Fibroblast of pulmonary artery (primary cell): Measurements from ENCODE around the gene PRDM15.

Experiments used
- DNase-seq: peaks from one replicate; pipeline ENCODE4 v3.0.0-alpha.2; 2010; ENCODE audit warnings: low read depth
- H3K4me3 ChIP-seq: replicated peaks from 2 replicates; pipeline ENCODE4 v1.5.1; 2011; ENCODE audit warnings: low read depth, mild to moderate bottlenecking, control low read depth, low read length, moderate library complexity
- CTCF ChIP-seq: IDR thresholded peaks from 2 replicates; pipeline ENCODE4 v1.5.1; 2011; ENCODE audit warnings: mild to moderate bottlenecking, control low read depth, low read length, inconsistent platforms; ENCODE audit errors: missing control alignments

Gene PRDM15

GRCh38 chr21:41751611-41752011 is 127.5 kb downstream of the PRDM15 start:
- DNase-seq = no peak
- TF ChIP-seq CTCF = no peak
- no peak overlapping the region for H3K4me3 ChIP-seq

DNA sequence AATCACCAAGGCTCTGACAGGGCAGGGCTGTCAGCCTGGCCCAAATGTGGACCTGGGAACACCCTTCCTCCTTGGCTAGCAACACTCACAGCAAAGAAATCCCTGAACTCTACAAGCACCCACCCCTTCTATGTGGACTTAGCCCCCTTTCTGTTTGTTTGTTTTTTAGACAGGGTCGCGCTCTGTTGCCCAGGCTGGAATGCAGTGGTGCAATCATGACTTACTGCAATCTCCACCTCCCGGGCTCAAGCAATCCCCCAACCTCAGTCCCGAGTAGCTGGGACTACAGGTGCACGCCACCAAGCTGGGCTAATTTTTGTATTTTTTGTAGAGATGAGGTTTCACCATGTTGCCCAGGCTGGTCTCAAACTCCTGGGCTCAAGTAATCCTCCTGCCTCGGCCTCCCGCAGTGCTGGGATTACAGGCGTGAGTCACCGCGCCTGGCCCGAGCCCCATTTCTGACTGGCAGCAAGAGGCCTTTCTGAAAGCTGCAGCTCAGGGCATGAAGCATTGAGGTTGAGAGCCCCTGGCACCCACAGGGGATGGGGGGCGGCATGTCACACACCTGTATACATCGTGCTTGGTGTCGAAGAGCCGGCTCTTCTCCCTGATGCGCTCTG is 128.5 kb downstream of the PRDM15 start:
- no peak overlapping the region for H3K4me3 ChIP-seq
- TF ChIP-seq CTCF = no peak
- DNase-seq = no peak

DNA sequence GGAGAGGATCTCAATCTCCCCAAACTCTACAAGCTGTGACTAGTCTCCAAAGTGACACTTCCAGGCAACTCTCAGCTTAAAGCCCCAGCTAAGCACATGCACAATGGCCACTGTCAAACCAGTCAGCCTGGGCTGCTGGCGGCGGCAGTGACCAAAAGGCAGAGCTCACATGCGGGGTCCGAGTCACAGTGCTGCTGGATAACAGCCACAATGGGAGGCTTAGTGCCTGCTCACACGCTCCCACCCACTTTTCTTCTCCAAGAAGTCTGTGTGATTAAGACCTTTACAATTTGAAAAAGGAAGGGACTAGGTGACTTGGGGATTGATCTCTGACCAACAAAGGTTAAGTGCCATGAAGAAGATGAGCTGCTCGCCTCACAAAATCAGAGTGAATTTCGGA is 129.1 kb downstream of the PRDM15 start:
- no peak for DNase-seq
- no peak for TF ChIP-seq CTCF
- no peak overlapping the region for H3K4me3 ChIP-seq

DNA sequence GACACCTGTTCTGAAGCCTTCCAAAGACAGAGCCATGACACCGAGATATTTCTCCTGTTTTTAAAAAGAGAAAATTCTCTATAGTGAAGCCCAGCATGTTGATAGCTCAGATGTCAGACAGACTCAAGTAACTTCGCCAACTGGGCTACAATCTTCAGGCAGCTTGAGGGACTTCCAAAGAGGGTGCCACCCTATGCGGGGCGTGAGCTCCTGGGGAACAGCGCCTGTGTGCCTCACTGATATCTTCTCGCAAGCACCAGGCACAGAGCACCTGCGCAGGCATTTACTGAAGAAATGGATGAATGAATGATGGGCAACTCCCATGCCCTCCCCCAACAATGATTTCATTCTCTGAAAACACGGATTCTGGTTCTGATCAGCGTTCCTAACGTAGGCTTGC is 129.9 kb downstream of the PRDM15 start:
- no peak for TF ChIP-seq CTCF
- DNase-seq = no peak
- no peak overlapping the region for H3K4me3 ChIP-seq
